Pancreas (tissue), 10 donors: Measurements from ENCODE around the gene KDR. TPM values are rescaled to one million over a fixed set of nuclear protein-coding genes. Genes with fewer than 3 reads are reported as not detected.

Experiments used
- ATAC-seq, 4 donors: fragments of 200-7000 bp; cut with Tn5 transposase; one replicate each; pipeline versions ENCODE4 v1.8.0 to v1.9.1; 2020; ENCODE audit warnings: mild to moderate bottlenecking in 4 of 4, moderate library complexity in 4 of 4
- DNase-seq, 6 donors: peaks; one replicate each; pipeline ENCODE4 v3.0.0-alpha.2; 2020
- FAIRE-seq: peaks from 2 replicates; lab custom pipeline; 2012; peaks lifted over from hg19 to GRCh38; lab: Jason Lieb, UNC
- H3K27ac ChIP-seq, 4 donors: fragments of 200-600 bp; sonication (generic); 1 replicate in 3 of 4; 2 replicates in 1 of 4; pipeline versions ENCODE4 v1.5.0 to v1.8.0; 2020
- H3K27me3 ChIP-seq, 4 donors: fragments of 200-600 bp; one replicate each; pipeline ENCODE4 v1.8.0; 2021
- H3K36me3 ChIP-seq, 3 donors: fragments of 200-600 bp; sonication (generic) in 1 of 3; one replicate each; pipeline versions ENCODE4 v1.5.0 to v1.8.0; 2020 to 2021
- H3K4me1 ChIP-seq, 3 donors: fragments of 200-600 bp; one replicate each; pipeline ENCODE4 v1.8.0; 2021
- H3K4me3 ChIP-seq, 4 donors: fragments of 200-600 bp; sonication (generic) in 2 of 4; one replicate each; pipeline versions ENCODE4 v1.5.0 to v1.8.0; 2020 to 2021
- H3K9me3 ChIP-seq, 4 donors: fragments of 200-600 bp; one replicate each; pipeline ENCODE4 v1.8.0; 2021
- WGBS, 2 donors: extraction: QIAGEN DNeasy Blood & Tissue Kit; methylation state at CpG; one replicate each; pipeline ENCODE4 v1.1.7; 2013; 5-methylcytosine and 5-hydroxymethylcytosine counted together
- intact Hi-C, 3 donors: fragments of 100-400 bp; cut with DNase I; formaldehyde crosslinking; loops; one replicate each; pipeline versions ENCODE4 v1.11.1 to v1.14.2; 2022
- polyA plus RNA-seq, 2 donors: library from polyadenylated mRNA; stranded (reverse); fragments of 200-250 nt; gene quantifications; one replicate each; pipeline ENCODE4 v1.2.3, GENCODE V29; 2013
- total RNA-seq, 6 donors: library from RNA; stranded (reverse); fragmentation: NEBNext Ultra II Directional in 4 of 6; extraction: Animal tissue kit (Norgen Biotek cat#: 25700) in 4 of 6; gene quantifications; one replicate each; pipeline versions ENCODE4 v1.2.1 to v1.2.4, GENCODE V29; 2021 to 2023
- TF ChIP-seq, protein P1 (sequence below), 4 donors: fragments of 200-600 bp; sonication (generic) in 3 of 4; IDR thresholded peaks; one replicate each; pipeline versions ENCODE4 v1.5.0 to v1.8.0; 2021; ENCODE audit warnings: antibody characterized with exemption in 4 of 4
- donor health status: healthy with polysubstance abuse.
- donor health status: DM: no; HTN: no; CAD: no; lungs with moderate emphysema.
- donor health status: DM: no; HTN: no; CAD: no.
- donor health status: control.
- donor health status: control.
- donor health status: Bipolar disorder and iron deficiency.
- donor health status: DM: yes; HTN: yes; CAD: no.
- donor health status: DM: no; HTN: no; CAD: no.
- donor health status: DM: no; HTN: no; CAD: no.
- donor health status: DM: yes; HTN: yes; CAD: no.

The KDR gene
- total and polyA plus RNA-seq, 8 donors, result 1.6 to 9.1 (median 4.8) TPM

DNA sequence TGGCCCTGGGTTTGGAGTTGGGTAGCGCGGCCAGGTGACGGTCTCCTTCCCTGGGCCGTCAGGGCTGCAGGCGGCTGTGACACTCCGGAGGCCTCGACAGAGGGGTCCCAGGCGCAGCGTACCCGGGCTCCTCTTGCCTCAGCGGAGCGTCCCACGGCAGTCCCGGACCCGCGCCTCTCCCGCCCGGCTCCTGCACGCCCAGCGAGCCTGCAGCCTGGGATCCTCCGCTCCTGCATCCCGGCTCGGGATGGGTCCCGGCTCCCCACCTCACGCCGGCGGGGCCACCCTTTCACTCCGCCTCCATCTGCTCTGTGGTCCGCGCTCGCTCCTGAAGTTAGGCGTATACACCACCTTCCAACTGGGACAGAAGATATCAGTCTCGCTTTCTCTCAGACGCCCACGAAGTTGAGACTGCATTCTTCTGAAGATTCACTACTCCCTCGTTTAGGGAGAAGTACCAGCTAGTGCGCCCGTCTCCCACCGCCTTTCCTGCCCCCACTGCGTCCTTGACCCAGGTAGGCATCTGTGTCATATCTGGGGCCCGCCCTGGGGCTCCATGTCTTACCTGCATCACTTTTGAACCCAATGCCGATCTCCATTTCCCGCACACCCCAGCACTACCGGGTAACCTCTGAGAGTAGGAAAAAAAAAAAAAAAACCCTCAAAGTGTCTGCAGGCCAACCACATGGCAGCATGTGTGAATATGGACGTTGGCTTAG, 32.3 kb upstream of the KDR start:
- Histone ChIP-seq H3K27ac (no peak overlapping the region), H3K36me3 (no peaks in the 10 kb centered on the region), H3K4me3 (no peak overlapping the region), H3K9me3 (no peaks in the 10 kb centered on the region), H3K4me1 (no peaks in the 10 kb centered on the region), H3K27me3 (peaks cover 0 to 10% (median 0%) of the 10 kb centered on the region in 4 donors)
- WGBS, 2 donors, result 16 to 17% methylated on average over 44 to 45 of the region's 45 CpGs
- ATAC-seq (no peak), FAIRE-seq (no peak), DNase-seq (peak in 1 of 6 donors; percentile 58)
- intact Hi-C loops, result no loop called here
- TF ChIP-seq, protein P1, sequence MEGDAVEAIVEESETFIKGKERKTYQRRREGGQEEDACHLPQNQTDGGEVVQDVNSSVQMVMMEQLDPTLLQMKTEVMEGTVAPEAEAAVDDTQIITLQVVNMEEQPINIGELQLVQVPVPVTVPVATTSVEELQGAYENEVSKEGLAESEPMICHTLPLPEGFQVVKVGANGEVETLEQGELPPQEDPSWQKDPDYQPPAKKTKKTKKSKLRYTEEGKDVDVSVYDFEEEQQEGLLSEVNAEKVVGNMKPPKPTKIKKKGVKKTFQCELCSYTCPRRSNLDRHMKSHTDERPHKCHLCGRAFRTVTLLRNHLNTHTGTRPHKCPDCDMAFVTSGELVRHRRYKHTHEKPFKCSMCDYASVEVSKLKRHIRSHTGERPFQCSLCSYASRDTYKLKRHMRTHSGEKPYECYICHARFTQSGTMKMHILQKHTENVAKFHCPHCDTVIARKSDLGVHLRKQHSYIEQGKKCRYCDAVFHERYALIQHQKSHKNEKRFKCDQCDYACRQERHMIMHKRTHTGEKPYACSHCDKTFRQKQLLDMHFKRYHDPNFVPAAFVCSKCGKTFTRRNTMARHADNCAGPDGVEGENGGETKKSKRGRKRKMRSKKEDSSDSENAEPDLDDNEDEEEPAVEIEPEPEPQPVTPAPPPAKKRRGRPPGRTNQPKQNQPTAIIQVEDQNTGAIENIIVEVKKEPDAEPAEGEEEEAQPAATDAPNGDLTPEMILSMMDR (IDR thresholded peaks at IDR 0.05), result no peak

DNA sequence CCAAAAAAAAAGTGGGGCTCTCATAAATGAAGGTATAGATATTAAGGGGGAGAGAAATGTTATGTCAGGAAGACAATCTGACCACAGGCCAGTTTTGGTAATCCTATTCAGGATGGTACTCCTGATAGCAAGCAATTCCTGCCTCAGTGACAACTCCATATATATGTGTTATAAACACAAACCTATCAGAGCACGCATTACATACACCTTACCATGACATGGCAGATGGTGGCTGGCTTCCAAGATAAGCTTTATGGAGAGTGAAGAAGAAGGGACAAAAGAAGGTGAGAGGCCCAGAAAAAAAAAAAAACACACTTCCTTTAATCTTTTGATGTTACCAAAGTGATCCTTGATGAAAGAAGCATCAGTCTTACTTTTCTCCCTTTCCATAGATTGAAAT, 29.5 kb upstream of the KDR start:
- no peaks in the 10 kb centered on the region for H3K9me3 ChIP-seq
- DNase-seq, result no peak
- no peak overlapping the region for H3K4me3 ChIP-seq
- ATAC-seq, result no peak
- H3K27ac ChIP-seq, result no peak overlapping the region
- FAIRE-seq, result no peak
- peaks cover 0 to 10% (median 0%) of the 10 kb centered on the region in 4 donors for H3K27me3 ChIP-seq
- intact Hi-C loops, result no loop called here
- WGBS, 2 donors, result 62 to 88% methylated on average over 1 of the region's 1 CpG
- TF ChIP-seq, protein P1 (IDR thresholded peaks at IDR 0.05), result no peak
- no peaks in the 10 kb centered on the region for H3K36me3 ChIP-seq
- no peaks in the 10 kb centered on the region for H3K4me1 ChIP-seq

DNA sequence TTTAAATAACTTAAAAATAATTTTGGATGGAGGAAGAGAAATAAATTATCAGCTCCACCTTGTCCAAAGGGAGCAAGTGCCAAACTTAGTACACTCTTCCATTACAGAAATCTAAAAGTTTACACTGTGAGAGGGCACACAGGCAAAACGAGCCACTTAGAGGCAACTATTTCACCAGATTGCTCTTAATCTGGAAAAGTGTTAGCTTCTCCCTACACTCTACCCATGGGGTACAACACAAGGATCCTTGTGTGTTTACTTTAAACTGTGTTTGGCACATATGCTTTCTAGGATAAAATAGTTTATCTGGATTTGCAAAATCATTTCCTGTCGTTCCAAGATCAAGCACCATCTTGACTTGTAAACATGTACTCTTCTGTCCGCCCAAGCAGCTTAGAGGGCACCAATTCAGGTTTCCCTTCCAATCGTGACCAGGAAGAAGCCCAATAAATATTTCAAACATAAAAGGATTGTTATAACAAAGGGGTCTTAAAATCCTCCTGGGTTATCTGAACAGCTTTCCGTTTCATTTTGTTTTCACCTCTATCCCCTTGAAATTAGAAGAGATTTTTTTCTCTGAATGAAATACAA, 29.0 kb upstream of the KDR start:
- ATAC-seq (no peak), DNase-seq (no peak), FAIRE-seq (no peak)
- TF ChIP-seq, protein P1 (IDR thresholded peaks at IDR 0.05), result no peak
- Histone ChIP-seq H3K4me3 (no peak overlapping the region), H3K27ac (no peak overlapping the region), H3K4me1 (no peaks in the 10 kb centered on the region), H3K27me3 (peaks cover 0 to 10% (median 0%) of the 10 kb centered on the region in 4 donors), H3K9me3 (no peaks in the 10 kb centered on the region), H3K36me3 (no peaks in the 10 kb centered on the region)
- intact Hi-C loops, result no loop called here
- WGBS, 2 donors, result 27 to 32% methylated on average over 5 of the region's 5 CpGs

DNA sequence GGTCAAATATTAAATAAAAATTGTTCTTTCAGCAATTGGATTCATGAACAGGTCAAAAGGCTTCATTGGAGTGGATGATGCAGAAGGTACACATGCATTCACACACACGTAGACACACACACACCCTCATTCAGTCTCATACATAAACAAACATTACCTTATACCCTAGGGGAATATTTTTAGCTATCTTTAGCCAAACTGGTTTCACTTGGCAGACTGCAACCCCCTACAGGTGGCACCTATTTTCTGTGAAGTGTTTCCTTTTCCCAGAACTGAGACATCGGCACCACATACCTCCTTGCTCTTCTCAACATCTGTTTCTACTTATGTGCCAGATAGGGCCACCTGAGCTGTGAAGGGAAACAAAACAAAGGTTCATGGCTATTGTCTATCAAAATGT, 18.5 kb upstream of the KDR start:
- no peak for FAIRE-seq

More for the DNA sequence above, 18.5 kb upstream of the KDR start:
- 50 to 64% methylated on average over 2 of the region's 2 CpGs for WGBS, 2 donors
- ATAC-seq (no peak), DNase-seq (no peak)
- H3K4me1 ChIP-seq, result no peaks in the 10 kb centered on the region
- intact Hi-C loops, result no loop called here
- no peaks in the 10 kb centered on the region for H3K27me3 ChIP-seq
- no peaks in the 10 kb centered on the region for H3K9me3 ChIP-seq
- H3K27ac ChIP-seq, result no peak overlapping the region
- no peak overlapping the region for H3K4me3 ChIP-seq
- H3K36me3 ChIP-seq, result no peaks in the 10 kb centered on the region
- TF ChIP-seq, protein P1 (IDR thresholded peaks at IDR 0.05), result no peak
